Stimulated activated CD4-positive, alpha-beta T cell treated with anti-CD3 and anti-CD28 coated beads, Interleukin-15, amount 100 ng/mL, for 1 hour (primary cell): ENCODE data around the gene PRKG1.

Experiments used
- DNase-seq, 2 donors: peaks; one replicate each; pipeline ENCODE4 v3.0.0-alpha.2; 2020; ENCODE audit warnings: low read depth in 1 of 2, low spot score in 1 of 2

Gene PRKG1

DNA sequence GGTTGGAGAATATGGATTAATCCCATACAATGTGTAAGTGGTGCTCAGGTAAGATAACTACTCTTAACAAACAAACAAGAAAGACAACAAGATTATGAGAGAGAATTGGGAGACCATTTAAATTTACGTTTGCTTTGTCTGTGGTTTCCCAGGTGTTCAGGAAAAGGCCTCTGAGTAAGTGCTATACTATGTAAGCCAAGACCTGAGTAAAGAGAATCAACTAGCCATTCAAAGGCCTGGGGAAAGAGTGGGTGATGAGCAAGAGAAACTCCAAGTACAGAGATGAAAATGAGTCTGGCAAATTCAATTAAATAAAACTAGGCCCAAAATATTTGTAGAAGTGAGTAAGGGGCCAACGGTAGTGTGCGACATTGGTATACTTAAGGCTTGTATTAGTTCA is 615.2 kb downstream of the PRKG1 start:
- DNase-seq: no peak

DNA sequence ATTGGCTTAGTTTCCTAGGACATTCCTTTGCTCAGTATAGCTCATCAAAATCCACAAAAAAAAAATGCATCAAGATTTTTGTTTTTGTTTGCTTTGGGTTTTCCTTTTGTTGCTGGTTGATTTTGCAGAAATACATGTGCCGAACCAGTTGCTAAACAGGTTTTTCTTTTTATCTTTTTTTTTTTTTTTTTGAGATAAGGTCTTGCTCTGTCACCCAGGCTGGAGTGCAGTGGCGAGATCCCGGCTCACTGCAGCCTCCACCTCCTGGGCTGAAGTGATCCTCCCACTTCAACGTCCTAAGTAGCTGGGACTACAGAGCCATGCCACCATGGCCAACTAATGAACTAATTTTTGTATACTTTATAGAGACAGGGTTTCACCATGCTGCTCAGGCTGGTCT is 616.8 kb downstream of the PRKG1 start:
- no peak for DNase-seq

DNA sequence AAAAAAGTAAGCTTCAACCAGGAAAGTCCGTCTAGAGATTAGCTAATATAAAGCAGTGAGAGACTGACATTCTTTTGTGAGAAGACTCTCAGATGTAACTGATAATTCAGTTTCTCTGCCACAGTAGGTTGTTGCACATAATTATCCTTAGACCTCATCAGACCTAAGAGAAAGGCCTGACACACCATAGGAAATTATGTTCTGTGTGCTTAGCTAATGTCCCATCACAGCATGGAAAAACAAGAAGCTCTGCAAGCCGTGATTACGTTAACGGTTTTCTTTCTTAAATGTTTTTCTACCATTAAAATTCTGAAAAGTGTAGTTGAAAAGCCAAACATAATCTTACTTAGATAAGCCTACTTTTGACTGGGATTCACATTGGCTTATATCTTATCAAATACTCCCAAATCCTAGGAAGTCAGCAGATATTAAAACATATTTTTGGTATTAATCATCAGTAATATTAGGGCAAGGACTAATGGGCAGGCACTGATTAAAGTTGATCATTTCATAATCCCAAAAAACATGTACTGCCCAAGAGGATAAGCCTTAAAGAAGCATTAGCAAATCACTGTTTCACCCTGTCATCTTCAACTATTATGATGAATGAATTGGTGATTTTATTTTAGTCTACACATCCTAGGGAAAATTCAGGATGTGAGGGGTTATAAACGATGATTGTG is 619.9 kb downstream of the PRKG1 start:
- DNase-seq: no peak

DNA sequence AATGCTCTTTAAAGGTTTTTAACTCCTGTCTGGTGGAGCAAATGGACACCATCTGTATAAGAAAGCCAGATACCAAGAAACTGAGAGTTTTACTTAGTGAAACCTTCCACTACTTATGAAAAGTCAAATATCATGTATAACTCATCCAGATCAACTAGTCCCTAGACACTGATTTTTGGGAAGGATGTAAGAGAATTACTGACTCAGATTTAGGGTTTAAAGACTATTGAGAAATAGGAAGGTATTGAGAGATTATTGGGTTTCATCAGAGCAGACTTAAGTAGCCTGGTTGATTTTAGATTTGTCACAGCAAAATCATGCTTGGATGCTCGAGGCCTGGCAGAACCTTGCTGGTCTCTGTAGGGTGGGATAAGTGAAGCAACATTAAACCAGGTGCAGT is 622.0 kb downstream of the PRKG1 start:
- DNase-seq: no peak

DNA sequence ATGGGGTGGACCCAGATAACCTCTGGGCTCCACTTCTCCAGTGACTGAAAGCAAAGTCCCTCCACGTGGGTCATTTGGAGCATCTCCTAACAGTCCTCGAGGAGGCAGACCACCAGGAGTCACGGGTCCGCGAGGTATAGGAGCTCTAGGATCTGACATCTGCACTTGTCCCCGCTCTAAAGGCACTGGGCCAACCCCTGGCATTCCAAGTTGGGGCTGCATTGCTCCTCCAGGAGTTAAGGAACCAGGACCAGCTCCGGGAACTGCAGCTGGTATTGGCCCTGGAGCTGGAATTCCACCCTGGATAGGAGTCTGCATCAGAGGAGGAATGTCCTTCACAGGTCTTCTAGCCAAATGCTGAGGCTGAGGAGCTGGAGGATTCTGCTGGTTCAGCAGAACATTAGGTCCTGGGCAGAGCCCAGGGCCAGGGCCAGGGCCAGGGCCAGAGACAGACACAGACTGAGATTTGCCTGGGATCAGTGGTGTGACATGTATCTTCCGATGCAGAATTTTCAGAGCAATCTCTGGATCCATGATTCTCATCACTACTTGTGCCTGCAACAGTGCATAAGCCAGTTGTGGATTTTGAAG is 624.3 kb downstream of the PRKG1 start:
- DNase-seq: no peak

- DNase-seq: no peak
These were observed 624.8 kb downstream of the PRKG1 start for GRCh38 chr10:51699145-51699474.

DNA sequence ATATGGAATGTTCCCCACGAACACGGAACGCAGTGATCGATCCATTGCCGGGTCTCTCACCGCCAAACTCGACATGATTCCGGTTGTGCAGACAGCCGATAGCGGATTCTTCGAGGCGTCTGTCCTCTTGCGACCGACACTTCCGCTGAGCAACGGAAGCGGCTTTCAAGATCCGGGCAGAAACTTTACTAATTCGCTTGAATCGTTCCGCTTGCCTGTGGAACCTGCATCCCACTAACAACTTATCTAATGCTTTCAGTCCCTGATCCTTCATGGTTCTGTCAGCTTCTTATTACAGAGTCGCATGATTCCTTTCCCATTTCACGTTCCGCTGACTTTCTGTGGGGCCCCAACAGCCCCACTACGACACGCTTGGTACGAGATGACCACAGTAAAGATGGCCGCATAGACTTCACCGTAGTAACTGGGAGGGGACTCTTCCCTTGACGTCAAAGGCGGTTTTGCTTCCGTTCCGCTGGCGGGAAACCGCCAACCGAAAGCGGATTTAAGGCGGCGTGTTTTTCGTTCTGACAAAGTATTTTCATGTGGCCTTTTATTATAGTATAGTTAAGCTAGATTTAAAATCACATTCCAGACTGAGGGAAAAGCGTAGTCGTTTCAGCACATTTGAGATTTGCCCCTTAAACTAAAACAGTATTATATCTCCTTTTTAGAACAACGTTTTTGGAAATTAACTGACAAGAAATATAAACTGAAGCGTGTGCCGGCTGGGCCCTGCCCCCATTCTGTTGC is 625.4 kb downstream of the PRKG1 start, which contains the start of gene CSTF2T:
Gene CSTF2T (minus strand): TSS at position 121 of the 753 bp plus-strand sequence. CDS start 46 bp downstream, at position 75.
- peak; percentile 72 to 76 for DNase-seq

DNA sequence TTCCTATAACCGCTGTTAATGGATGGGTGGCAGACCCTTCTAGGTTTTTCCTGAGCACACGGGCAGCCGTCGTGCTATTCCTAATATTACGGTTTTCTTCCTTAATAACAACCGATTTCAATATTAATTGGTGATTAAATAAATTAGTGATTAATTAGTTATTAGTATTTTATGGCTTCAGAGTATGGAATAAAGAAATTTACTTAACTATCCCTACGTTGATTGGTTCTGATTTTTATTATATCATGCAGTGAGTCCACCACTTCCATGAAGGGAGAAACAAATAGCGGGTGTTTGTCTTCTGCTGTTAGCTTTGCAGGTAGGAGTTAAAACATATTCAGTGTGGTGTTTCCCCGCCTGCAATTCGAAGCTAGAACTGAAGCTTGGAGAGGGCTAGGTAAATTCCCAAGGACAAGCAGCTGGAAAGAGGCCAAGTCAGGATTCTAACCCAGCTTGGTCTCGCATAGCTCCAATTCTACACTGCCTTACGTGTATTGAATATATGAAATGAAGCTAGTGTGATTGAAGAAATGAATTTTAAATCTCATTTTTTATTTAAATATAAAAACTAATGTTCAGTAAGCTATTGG is 626.0 kb downstream of the PRKG1 start:
- no peak for DNase-seq

GRCh38 chr10:51705774-51706173 is 631.5 kb downstream of the PRKG1 start:
- no peak for DNase-seq

GRCh38 chr10:51706225-51706624 is 631.9 kb downstream of the PRKG1 start:
- no peak for DNase-seq

- no peak for DNase-seq
These were observed 633.1 kb downstream of the PRKG1 start for GRCh38 chr10:51707392-51707791.

- DNase-seq: no peak
These were observed 633.6 kb downstream of the PRKG1 start for GRCh38 chr10:51707821-51708424.

GRCh38 chr10:51708609-51709008 is 634.3 kb downstream of the PRKG1 start:
- no peak for DNase-seq

GRCh38 chr10:51709324-51709972 is 635.2 kb downstream of the PRKG1 start:
- DNase-seq: no peak

DNA sequence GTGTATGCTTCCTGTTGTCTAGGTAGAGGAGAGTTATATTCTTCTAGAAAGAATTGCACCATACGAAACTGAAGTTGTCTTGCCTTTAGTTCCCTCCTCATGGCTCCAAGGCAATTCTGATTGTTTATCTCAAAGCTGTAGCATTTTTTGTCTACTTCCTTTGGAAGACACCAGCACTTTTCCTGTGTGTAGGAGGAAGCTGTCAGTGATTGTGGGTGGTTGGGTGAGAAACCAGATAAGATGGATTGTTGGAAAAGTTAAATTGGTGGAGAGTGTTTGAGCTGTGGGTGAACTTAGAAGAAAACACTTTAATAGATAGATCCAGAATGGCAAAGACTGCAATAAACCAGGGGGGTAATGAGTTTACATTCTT is 637.2 kb downstream of the PRKG1 start:
- no peak for DNase-seq

DNA sequence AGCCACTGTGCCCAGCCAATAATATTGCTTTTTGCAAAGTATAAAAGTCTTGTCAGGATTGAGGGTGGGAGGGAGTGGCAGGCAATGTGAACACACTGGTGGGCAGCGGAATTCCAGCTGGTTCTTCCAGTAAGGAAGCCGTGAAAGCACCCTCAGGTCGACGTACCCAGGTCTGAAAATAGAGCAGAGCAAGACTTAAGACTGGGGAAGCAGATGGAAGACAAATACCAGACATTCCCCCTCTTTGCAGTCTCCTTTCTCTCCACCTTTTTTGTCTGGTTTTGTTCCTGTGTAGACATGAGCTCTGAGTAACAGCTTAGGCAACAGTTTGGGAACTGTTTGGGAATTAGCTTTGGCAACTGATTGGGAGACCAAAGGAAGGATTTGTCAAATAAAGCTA is 642.7 kb downstream of the PRKG1 start:
- DNase-seq: no peak

GRCh38 chr10:51718804-51719291 is 644.6 kb downstream of the PRKG1 start:
- no peak for DNase-seq

DNA sequence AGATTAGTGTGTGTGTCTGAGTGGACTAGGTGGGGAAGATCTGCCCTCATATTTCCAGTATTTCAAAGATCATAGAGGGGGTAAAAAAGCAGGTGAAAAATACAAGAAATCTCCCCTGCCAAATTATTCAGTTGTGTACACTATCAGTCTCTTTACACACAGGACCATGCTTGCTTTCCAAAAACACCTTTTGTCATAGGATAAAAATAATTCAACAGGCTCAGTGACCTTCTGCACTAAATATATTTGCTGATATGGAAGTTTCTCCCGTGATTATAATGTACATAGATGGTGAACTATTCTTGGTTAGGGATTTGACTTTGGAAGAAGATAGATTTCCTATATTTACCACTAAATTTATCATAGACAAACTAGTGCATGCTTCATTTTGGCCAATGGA is 649.8 kb downstream of the PRKG1 start:
- no peak for DNase-seq

DNA sequence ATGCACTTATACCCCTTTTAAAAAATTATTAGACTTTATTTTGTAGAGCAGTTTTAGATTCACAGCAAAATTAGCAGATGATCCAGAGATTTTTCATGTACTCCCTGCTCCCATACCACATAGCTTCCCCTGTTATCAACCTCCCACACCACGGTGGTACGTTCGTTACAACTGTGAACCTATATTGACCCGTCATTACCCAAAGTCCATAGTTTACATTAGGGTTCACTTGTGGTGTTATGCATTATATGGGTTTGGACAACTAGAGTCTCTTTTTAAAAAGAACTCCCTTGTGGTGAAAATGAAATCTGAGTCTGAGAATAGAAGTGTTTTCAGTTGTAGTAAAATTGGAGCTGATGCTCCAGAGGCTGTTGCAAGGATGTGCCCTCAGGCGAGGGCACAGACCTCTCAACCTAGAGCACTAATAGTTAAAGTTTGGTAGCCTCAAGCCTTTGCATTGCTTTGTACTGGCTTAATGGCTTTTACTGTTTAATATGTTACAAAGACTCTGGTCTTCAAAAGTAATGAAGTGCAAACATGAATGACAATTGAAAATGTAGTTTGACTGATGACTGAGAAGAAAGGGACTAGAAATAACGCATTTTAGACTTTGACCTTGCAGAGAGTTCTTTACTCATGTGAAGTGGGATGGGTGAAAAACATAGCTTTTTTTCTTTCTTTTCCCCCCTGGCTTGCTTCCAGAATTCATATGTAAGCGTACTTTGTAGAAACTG is 655.7 kb downstream of the PRKG1 start:
- DNase-seq: no peak

DNA sequence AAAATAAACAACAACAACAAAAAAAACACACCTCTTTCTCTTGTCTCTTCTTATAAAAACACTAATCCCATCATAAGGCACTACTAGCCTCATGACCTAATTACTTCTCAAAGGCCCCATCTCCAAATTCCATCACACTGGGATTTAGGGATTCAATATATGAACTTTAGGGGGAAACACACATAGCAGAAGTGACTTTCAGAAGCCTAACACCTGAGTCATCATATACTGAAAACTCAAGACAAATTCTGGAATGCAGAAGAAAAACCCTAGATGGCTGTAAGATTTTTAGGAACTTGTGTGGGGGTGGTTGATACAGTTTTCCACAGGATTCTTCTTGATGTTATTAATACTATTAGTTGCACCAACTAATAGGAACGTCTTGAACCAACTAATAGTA is 658.8 kb downstream of the PRKG1 start:
- no peak for DNase-seq
